ENCODE data around the gene MMP2. TPM values are rescaled to one million over a fixed set of nuclear protein-coding genes. Genes with fewer than 3 reads are reported as not detected.

MMP2 gene
- polyA plus RNA-seq, 1 donor from 2014 or later = not detected

- Mint-ChIP-seq H3K4me1 (no peaks in the 10 kb centered on the region), H3K27me3 (no peaks in the 10 kb centered on the region), H3K27ac (no peak overlapping the region), H3K4me3 (no peak overlapping the region), H3K9me3 (no peaks in the 10 kb centered on the region), H3K36me3 (no peaks in the 10 kb centered on the region)
Measured at GRCh38 chr16:55542459-55543082, 63.6 kb downstream of the MMP2 start.

GRCh38 chr16:55543472-55543871, 64.5 kb downstream of the MMP2 start:
- H3K4me3 Mint-ChIP-seq = no peak overlapping the region
- H3K36me3 Mint-ChIP-seq = no peaks in the 10 kb centered on the region
- no peaks in the 10 kb centered on the region for H3K27me3 Mint-ChIP-seq
- H3K27ac Mint-ChIP-seq = no peak overlapping the region
- H3K9me3 Mint-ChIP-seq = no peaks in the 10 kb centered on the region
- H3K4me1 Mint-ChIP-seq = no peaks in the 10 kb centered on the region

GRCh38 chr16:55552621-55553020, 73.6 kb downstream of the MMP2 start:
- Mint-ChIP-seq H3K4me1 (no peaks in the 10 kb centered on the region), H3K4me3 (no peak overlapping the region), H3K27me3 (no peaks in the 10 kb centered on the region), H3K27ac (no peak overlapping the region), H3K36me3 (no peaks in the 10 kb centered on the region), H3K9me3 (peaks cover 2 to 5% (median 3%) of the 10 kb centered on the region in 3 donors)

GRCh38 chr16:55555436-55555835, 76.4 kb downstream of the MMP2 start:
- Mint-ChIP-seq H3K36me3 (peaks cover 2% of the 10 kb centered on the region), H3K27ac (no peak overlapping the region), H3K27me3 (no peaks in the 10 kb centered on the region), H3K4me3 (no peak overlapping the region), H3K9me3 (peaks cover 2 to 5% (median 3%) of the 10 kb centered on the region in 3 donors), H3K4me1 (no peaks in the 10 kb centered on the region)

Other genes starting within 250 kb of the MMP2 start
- not detected for gene IRX6, start 155.0 kb upstream of the MMP2 start, polyA plus RNA-seq
- not detected for gene LPCAT2, start 29.9 kb downstream of the MMP2 start, polyA plus RNA-seq
- not detected for gene CAPNS2, start 87.5 kb downstream of the MMP2 start, polyA plus RNA-seq
- gene SLC6A2, start 176.8 kb downstream of the MMP2 start, polyA plus RNA-seq = not detected

Measured in IgD-negative memory B cell (primary cell).